Transverse colon (tissue), 4 donors: ENCODE data around the gene GRAP2.

ENCODE experiments used
- CTCF ChIP-seq, 5 experiments: fragments of 200-600 bp in 3 of 5; fragments of 450-650 bp in 2 of 5; sonication (generic) in 3 of 5; IDR thresholded peaks; 1 replicate in 2 of 5; 2 replicates in 3 of 5; pipeline ENCODE4 v1.5.1; 2016 to 2017; ENCODE audit warnings: antibody characterized with exemption in 5 of 5, inconsistent platforms in 3 of 5, mild to moderate bottlenecking in 2 of 5, moderate library complexity in 1 of 5
- EP300 ChIP-seq: sonication (generic); formaldehyde crosslinking; IDR thresholded peaks from one replicate; pipeline ENCODE4 v1.6.1; 2017; ENCODE audit warnings: antibody characterized with exemption, low read depth
- POLR2A ChIP-seq: fragments of 450-650 bp; IDR thresholded peaks from one replicate; pipeline ENCODE4 v1.6.1; 2016; ENCODE audit warnings: antibody characterized with exemption, mild to moderate bottlenecking, moderate library complexity
- POLR2AphosphoS5 ChIP-seq, 3 donors: sonication (generic); formaldehyde crosslinking; IDR thresholded peaks; one replicate each; pipeline ENCODE4 v1.6.1; 2016; ENCODE audit warnings: antibody characterized with exemption in 3 of 3

- TF ChIP-seq POLR2A (no peak), CTCF (IDR thresholded peaks at IDR 0.05) (no peak), POLR2AphosphoS5 (IDR thresholded peaks at IDR 0.05) (no peak), EP300 (no peak)
These were observed 37.0 kb downstream of the GRAP2 start for GRCh38 chr22:39937906-39938305.
